HL-60 (cell line): ENCODE results near the gene EFHC2.

Experiments used
- DNase-seq, 2 experiments: peaks; one replicate each; pipeline ENCODE4 v3.0.0-alpha.2; 2010 to 2020; ENCODE audit warnings: low read depth in 1 of 2, low spot score in 1 of 2
- H3K27ac ChIP-seq: fragments of 250-450 bp; sonication (Bioruptor Pico); replicated peaks from 2 replicates; pipeline ENCODE4 v1.5.1; 2020; ENCODE audit warnings: mild to moderate bottlenecking, moderate library complexity
- H3K27me3 ChIP-seq: fragments of 250-450 bp; sonication (Bioruptor Pico); 2 replicates; pipeline ENCODE4 v1.5.1; 2021; ENCODE audit warnings: mild to moderate bottlenecking, moderate library complexity; ENCODE audit not compliant: insufficient read depth, poor library complexity, severe bottlenecking
- H3K4me3 ChIP-seq: replicated peaks from 2 replicates; pipeline ENCODE4 v1.5.1; 2011; ENCODE audit warnings: mild to moderate bottlenecking, control low read depth, low read length; ENCODE audit not compliant: insufficient read depth
- GABPA ChIP-seq: IDR thresholded peaks from 2 replicates; pipeline ENCODE4 v1.6.1; 2012; ENCODE audit warnings: low read depth
- POLR2AphosphoS5 ChIP-seq: IDR thresholded peaks from 2 replicates; pipeline ENCODE4 v1.6.1; 2012; ENCODE audit warnings: low read depth
- SPI1 ChIP-seq: IDR thresholded peaks from 2 replicates; pipeline ENCODE4 v1.6.1; 2012; ENCODE audit warnings: low read depth, mild to moderate bottlenecking, borderline replicate concordance
- TF ChIP-seq, protein P1 (sequence below): IDR thresholded peaks from 2 replicates; pipeline ENCODE4 v1.6.1; 2012; ENCODE audit warnings: low read depth; ENCODE audit not compliant: insufficient replicate concordance
- TF ChIP-seq, protein P2 (sequence below): IDR thresholded peaks from one replicate; pipeline ENCODE4 v1.5.1; 2011; ENCODE audit warnings: low read length, control low read depth, inconsistent platforms; ENCODE audit not compliant: insufficient read depth

EFHC2 gene

DNA sequence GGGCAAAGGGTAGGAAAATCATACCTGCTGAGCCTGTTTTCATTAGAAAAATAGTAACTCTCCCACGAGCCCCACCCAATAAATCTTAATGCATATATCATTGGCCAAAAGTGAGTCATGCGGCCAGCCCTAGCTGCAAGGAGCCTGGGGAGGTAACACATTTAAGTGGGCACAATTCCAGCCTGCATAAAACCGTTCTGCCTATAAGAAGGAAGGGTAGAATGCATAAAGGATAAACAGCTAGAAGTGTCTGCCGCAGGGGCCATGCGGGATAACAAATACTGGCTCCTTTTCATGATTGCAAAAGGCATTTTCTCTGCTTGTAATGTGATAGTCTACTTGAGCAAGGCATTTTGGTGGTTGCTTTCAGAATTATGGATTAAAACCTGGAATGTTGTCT, 37.1 kb downstream of the EFHC2 start:
- no peak overlapping the region for H3K27ac ChIP-seq
- no peaks in the 10 kb centered on the region for H3K27me3 ChIP-seq
- TF ChIP-seq POLR2AphosphoS5 (no peak), GABPA (no peak)
- DNase-seq: no peak
- H3K4me3 ChIP-seq: no peak overlapping the region

DNA sequence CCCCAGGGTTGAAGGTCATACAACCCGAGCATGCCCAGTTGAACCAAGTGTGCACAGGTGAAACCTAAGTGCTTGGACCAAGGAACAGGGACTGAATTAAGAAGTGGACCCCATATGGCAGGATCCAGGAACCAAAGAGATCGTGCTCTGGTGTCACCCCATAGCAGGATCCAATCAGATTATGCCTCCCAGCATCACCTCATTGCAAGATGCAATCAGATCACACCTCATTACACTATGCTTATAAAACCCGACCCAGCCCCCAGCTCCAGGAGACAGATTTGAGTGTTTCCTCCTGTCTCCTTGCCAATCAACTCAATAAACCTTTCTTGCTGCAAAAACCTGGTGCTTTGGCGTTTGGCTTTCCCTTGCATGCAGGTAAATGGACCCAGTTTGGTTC, 37.6 kb downstream of the EFHC2 start:
- no peak for DNase-seq
- H3K27ac ChIP-seq: no peak overlapping the region

DNA sequence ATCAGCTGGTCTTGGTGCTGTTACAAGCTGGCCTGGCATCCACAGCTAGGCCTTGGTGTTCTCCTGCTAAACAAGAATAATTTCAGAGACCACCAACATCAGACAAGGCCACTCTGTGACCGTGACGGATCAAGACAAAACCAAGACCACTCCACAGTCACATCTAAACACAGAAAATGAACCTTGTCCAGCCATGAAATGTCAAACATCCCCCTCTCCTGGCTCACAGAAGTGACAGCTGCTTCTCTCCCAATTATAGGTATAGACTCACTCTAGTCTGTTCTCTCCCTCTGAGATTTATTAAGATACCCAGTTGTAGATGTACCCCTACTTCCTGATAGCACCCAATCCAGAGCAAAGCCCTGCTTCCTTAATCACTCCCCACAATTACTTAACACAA, 40.4 kb downstream of the EFHC2 start:
- TF ChIP-seq GABPA: no peak
- TF ChIP-seq, protein P1, sequence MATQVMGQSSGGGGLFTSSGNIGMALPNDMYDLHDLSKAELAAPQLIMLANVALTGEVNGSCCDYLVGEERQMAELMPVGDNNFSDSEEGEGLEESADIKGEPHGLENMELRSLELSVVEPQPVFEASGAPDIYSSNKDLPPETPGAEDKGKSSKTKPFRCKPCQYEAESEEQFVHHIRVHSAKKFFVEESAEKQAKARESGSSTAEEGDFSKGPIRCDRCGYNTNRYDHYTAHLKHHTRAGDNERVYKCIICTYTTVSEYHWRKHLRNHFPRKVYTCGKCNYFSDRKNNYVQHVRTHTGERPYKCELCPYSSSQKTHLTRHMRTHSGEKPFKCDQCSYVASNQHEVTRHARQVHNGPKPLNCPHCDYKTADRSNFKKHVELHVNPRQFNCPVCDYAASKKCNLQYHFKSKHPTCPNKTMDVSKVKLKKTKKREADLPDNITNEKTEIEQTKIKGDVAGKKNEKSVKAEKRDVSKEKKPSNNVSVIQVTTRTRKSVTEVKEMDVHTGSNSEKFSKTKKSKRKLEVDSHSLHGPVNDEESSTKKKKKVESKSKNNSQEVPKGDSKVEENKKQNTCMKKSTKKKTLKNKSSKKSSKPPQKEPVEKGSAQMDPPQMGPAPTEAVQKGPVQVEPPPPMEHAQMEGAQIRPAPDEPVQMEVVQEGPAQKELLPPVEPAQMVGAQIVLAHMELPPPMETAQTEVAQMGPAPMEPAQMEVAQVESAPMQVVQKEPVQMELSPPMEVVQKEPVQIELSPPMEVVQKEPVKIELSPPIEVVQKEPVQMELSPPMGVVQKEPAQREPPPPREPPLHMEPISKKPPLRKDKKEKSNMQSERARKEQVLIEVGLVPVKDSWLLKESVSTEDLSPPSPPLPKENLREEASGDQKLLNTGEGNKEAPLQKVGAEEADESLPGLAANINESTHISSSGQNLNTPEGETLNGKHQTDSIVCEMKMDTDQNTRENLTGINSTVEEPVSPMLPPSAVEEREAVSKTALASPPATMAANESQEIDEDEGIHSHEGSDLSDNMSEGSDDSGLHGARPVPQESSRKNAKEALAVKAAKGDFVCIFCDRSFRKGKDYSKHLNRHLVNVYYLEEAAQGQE: no peak
- TF ChIP-seq SPI1: no peak
- TF ChIP-seq, protein P2, sequence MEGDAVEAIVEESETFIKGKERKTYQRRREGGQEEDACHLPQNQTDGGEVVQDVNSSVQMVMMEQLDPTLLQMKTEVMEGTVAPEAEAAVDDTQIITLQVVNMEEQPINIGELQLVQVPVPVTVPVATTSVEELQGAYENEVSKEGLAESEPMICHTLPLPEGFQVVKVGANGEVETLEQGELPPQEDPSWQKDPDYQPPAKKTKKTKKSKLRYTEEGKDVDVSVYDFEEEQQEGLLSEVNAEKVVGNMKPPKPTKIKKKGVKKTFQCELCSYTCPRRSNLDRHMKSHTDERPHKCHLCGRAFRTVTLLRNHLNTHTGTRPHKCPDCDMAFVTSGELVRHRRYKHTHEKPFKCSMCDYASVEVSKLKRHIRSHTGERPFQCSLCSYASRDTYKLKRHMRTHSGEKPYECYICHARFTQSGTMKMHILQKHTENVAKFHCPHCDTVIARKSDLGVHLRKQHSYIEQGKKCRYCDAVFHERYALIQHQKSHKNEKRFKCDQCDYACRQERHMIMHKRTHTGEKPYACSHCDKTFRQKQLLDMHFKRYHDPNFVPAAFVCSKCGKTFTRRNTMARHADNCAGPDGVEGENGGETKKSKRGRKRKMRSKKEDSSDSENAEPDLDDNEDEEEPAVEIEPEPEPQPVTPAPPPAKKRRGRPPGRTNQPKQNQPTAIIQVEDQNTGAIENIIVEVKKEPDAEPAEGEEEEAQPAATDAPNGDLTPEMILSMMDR: no peak
- TF ChIP-seq POLR2AphosphoS5: no peak
- DNase-seq: no peak
- H3K4me3 ChIP-seq: no peak overlapping the region
- no peaks in the 10 kb centered on the region for H3K27me3 ChIP-seq
- H3K27ac ChIP-seq: no peak overlapping the region

More for the DNA sequence above, 37.6 kb downstream of the EFHC2 start:
- no peak overlapping the region for H3K4me3 ChIP-seq
- no peaks in the 10 kb centered on the region for H3K27me3 ChIP-seq
- TF ChIP-seq, protein P2: no peak
- TF ChIP-seq POLR2AphosphoS5 (no peak), SPI1 (no peak), GABPA (no peak)
- TF ChIP-seq, protein P1: no peak

DNA sequence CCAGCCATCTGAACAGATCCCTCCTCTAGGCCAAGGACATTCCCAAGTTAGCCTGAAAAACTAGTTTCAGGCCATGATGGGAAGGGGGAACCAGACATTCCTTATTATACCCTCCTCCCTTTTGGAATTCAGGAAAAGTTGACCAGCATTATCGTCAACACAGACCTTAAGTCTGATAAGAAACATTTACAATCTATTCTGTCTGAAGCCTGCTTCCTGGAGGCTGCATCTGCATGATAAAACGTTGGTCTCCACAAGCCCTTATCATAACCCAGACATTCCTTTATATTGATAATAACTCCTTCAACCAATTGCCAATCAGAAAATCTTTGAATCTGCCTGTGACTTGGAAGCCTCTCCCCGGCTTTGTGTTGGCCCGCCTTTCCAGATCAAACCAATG, 44.3 kb downstream of the EFHC2 start:
- H3K27me3 ChIP-seq: no peaks in the 10 kb centered on the region
- no peak overlapping the region for H3K4me3 ChIP-seq
- TF ChIP-seq SPI1: no peak
- no peak for TF ChIP-seq GABPA
- no peak for TF ChIP-seq POLR2AphosphoS5
- TF ChIP-seq, protein P1: no peak
- TF ChIP-seq, protein P2: no peak
- H3K27ac ChIP-seq: no peak overlapping the region
- no peak for DNase-seq
